IPS-15b (cell line): Measurements from ENCODE around the gene RNF121.

Experiments used
- H3K27me3 ChIP-seq: one replicate; pipeline ENCODE4 v1.6.1; 2013; ENCODE audit warnings: low read length; ENCODE audit not compliant: control insufficient read depth, insufficient read depth
- H3K36me3 ChIP-seq: one replicate; pipeline ENCODE4 v1.6.1; 2013; ENCODE audit warnings: low read length; ENCODE audit not compliant: control insufficient read depth, insufficient read depth
- H3K4me1 ChIP-seq: one replicate; pipeline ENCODE4 v1.6.1; 2013; ENCODE audit warnings: mild to moderate bottlenecking, low read length; ENCODE audit not compliant: control insufficient read depth, insufficient read depth
- H3K4me3 ChIP-seq: one replicate; pipeline ENCODE4 v1.5.1; 2013; ENCODE audit warnings: low read depth, low read length
- H3K9ac ChIP-seq: one replicate; pipeline ENCODE4 v1.6.1; 2013; ENCODE audit warnings: low read depth, mild to moderate bottlenecking, low read length
- H3K9me3 ChIP-seq: one replicate; pipeline ENCODE4 v1.6.1; 2013; ENCODE audit warnings: mild to moderate bottlenecking, low read length; ENCODE audit not compliant: control insufficient read depth, insufficient read depth

The RNF121 gene

DNA sequence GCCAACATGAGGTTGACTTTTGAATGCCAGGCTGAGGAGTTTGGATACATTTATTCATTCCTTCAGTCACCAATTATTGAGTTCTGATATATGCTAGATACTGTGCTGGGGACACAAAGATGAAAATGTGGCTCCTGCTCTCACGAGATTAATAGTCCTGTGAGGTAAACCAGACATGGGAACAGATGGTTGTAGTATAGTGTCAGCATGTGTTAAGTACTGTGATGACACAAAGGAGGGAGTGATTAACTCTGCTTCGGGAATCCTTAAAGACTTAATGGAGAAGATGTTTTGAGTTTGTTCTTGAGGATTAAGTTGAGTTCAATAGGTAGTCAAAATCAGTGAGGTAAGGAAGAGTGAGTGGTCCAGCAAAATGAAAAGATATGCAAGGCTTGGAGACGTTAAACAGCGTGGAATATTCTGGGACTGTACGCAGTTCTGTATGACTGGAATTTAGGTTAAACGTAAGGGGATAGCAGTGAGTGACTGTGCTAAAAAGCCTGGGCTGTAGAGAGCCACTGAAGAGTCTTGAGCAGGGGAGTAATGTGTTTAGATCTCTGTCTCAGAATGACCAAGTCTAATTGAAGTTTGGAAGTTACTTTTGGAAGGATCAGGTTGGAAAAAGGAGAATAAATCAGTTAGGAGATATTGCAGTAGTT, 11.8 kb downstream of the RNF121 start:
- no peaks in the 10 kb centered on the region for H3K36me3 ChIP-seq
- H3K4me3 ChIP-seq, result no peak overlapping the region
- no peak overlapping the region for H3K9ac ChIP-seq
- no peaks in the 10 kb centered on the region for H3K4me1 ChIP-seq
- no peaks in the 10 kb centered on the region for H3K27me3 ChIP-seq
- no peaks in the 10 kb centered on the region for H3K9me3 ChIP-seq

GRCh38 chr11:71946144-71946571, 17.3 kb downstream of the RNF121 start:
- Histone ChIP-seq H3K27me3 (no peaks in the 10 kb centered on the region), H3K36me3 (no peaks in the 10 kb centered on the region), H3K4me3 (no peak overlapping the region), H3K9me3 (no peaks in the 10 kb centered on the region), H3K9ac (no peak overlapping the region), H3K4me1 (no peaks in the 10 kb centered on the region)

DNA sequence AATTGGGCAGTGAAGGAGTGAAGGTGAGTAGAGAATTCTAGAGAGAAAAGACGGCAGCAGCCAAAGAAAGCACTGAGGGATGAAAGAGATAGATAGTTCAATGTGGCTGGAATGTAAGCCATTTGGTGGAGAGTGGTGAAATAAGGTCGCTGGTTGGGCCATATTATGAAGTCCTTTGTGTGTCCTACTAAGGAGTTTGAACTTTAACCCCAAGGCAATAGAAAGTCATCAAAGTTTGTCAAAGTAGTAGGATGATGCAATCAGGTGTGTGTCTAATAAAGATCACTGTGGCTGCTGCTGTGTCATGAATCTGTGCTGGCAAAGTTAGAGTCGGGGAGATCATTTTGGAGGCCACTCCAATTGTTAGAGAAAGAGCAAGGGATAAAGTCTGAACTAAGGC, 18.7 kb downstream of the RNF121 start:
- Histone ChIP-seq H3K36me3 (no peaks in the 10 kb centered on the region), H3K9me3 (no peaks in the 10 kb centered on the region), H3K4me3 (no peak overlapping the region), H3K9ac (no peak overlapping the region), H3K27me3 (no peaks in the 10 kb centered on the region), H3K4me1 (no peaks in the 10 kb centered on the region)

GRCh38 chr11:71948314-71949027, 19.6 kb downstream of the RNF121 start:
- Histone ChIP-seq H3K9me3 (no peaks in the 10 kb centered on the region), H3K4me1 (no peaks in the 10 kb centered on the region), H3K36me3 (no peaks in the 10 kb centered on the region), H3K9ac (no peak overlapping the region), H3K27me3 (no peaks in the 10 kb centered on the region), H3K4me3 (no peak overlapping the region)

DNA sequence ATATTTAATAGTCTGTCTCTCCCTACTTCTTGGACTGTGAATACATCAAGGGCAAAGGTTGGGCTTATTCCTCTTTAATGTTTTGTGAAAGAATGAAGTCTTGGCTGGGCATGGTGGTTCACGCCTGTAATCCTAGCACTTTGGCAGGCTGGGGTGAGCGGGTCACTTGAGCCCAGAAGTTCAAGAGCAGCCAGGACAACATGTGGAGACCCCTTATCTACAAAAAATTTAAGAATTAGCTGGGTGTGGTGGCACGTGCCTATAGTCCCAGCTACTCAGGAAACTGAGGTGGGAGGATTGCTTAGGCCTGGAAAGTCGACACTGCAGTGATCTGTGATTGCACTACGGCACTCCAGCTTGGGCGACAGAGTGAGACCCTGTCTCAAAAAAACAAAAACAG, 20.2 kb downstream of the RNF121 start:
- H3K36me3 ChIP-seq, result no peaks in the 10 kb centered on the region
- no peaks in the 10 kb centered on the region for H3K27me3 ChIP-seq
- no peak overlapping the region for H3K4me3 ChIP-seq
- no peaks in the 10 kb centered on the region for H3K4me1 ChIP-seq
- no peaks in the 10 kb centered on the region for H3K9me3 ChIP-seq
- H3K9ac ChIP-seq, result no peak overlapping the region

DNA sequence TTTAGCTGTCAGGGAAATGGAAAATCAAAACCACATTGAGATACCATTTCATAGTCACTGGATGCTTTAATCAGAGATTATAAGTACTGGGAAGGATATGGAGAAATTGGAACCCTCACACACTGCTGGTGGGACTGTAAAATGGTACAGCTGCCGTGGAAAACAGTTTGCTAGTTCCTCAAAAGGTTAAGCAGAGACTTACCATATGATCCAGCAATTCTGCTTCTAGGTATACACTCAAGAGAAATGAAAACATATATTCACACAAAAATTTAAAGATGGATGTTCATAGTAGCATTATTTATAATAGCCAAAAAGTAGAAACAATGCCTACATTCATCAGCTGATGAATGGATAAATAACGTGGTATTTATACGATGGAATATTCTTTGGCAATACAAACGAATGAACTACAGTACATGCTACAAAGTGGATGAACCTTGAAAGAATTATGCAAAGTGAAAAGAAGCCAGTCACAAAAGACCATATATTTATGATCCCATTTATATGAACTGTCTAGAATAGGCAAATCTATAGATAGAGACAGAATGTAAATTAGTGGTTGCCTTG, 23.0 kb downstream of the RNF121 start:
- Histone ChIP-seq H3K4me1 (no peaks in the 10 kb centered on the region), H3K36me3 (no peaks in the 10 kb centered on the region), H3K9me3 (no peaks in the 10 kb centered on the region), H3K9ac (no peak overlapping the region), H3K27me3 (no peaks in the 10 kb centered on the region), H3K4me3 (no peak overlapping the region)

DNA sequence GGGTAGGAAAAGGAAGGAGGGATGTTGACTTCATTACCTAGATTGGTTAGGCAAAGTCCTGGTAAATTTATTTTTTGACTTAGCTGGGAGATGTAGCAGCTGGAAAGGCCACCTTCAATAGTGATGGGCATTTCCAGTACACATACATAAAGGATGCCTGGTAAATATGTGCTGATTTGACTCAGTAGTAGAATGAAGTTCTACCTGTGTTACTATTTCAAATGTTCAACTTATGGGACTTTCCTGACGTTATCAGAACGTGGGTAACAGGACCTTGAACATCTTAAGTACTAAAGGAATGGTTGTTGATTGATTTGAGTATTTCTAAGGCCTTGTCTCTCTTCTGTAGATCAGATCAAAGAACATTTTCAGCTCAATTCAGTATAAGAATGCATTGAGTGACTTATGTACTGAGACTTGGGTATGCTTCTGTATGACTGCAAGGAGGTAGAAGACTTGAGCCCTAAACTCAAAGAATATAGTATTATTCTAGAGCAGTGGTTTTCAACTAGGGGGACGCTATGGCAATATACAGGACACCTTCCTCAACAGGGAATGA, 27.1 kb downstream of the RNF121 start:
- Histone ChIP-seq H3K9ac (no peak overlapping the region), H3K4me1 (no peaks in the 10 kb centered on the region), H3K27me3 (no peaks in the 10 kb centered on the region), H3K36me3 (no peaks in the 10 kb centered on the region), H3K4me3 (no peak overlapping the region), H3K9me3 (no peaks in the 10 kb centered on the region)

GRCh38 chr11:71962428-71963038, 33.7 kb downstream of the RNF121 start:
- Histone ChIP-seq H3K4me1 (no peaks in the 10 kb centered on the region), H3K4me3 (no peak overlapping the region), H3K9ac (no peak overlapping the region), H3K36me3 (peaks cover 6% of the 10 kb centered on the region), H3K27me3 (no peaks in the 10 kb centered on the region), H3K9me3 (no peaks in the 10 kb centered on the region)

DNA sequence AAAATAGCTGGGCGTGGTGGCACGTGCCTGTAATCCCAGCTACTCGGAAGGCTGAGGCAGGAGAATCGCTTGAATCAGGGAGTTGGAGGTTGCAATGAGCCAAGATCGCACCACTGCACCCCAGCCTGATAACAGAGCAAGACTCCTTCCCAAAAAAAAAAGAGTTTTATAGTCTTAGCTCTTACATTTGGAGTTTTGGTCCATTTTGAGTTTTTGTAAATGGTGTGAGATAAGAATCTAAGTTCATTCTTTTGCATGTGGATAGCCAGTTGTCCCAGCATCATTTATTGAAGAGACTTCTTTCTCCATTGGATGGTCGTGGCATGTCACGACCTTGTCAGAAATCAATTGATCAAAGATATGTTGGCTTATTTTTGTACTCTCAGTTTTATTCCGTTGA, 34.6 kb downstream of the RNF121 start:
- no peaks in the 10 kb centered on the region for H3K9me3 ChIP-seq
- no peak overlapping the region for H3K4me3 ChIP-seq
- no peak overlapping the region for H3K9ac ChIP-seq
- H3K4me1 ChIP-seq, result no peaks in the 10 kb centered on the region
- peaks cover 6% of the 10 kb centered on the region for H3K36me3 ChIP-seq
- H3K27me3 ChIP-seq, result no peaks in the 10 kb centered on the region

DNA sequence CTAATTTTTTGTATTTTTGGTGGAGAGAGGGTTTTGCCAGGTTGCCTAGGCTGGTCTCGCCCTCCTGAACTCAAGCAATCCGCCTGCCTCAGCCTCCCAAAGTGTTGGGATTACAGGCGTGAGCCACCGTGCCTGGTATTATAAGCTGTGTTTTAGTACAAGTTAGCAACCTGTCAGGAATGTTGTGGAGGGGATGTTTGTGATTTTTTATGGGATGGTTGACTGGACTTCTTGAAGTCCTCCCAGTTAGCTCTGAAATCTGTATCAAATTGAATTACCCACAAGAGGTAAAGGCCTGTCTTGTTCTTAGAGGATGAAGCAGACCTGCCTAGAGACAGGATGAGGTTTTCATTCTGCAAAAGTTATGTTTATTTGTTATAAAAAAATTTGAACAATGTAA, 35.8 kb downstream of the RNF121 start:
- Histone ChIP-seq H3K9me3 (no peaks in the 10 kb centered on the region), H3K9ac (no peak overlapping the region), H3K4me3 (no peak overlapping the region), H3K36me3 (peaks cover 6% of the 10 kb centered on the region), H3K27me3 (no peaks in the 10 kb centered on the region), H3K4me1 (no peaks in the 10 kb centered on the region)

- H3K4me3 ChIP-seq, result no peak overlapping the region
- H3K9me3 ChIP-seq, result no peaks in the 10 kb centered on the region
- H3K36me3 ChIP-seq, result no peaks in the 10 kb centered on the region
- H3K4me1 ChIP-seq, result no peaks in the 10 kb centered on the region
- H3K27me3 ChIP-seq, result no peaks in the 10 kb centered on the region
- H3K9ac ChIP-seq, result no peak overlapping the region
These were observed 42.8 kb downstream of the RNF121 start for GRCh38 chr11:71971680-71972079.
